ENCODE results near the gene SLC25A34. TPM values are rescaled to one million over a fixed set of nuclear protein-coding genes. Genes with fewer than 3 reads are reported as not detected.
A peak's percentile ranks its signal among the peaks of the same experiment; 100 is the strongest.

SLC25A34 gene
- total RNA-seq, 2 experiments from 2014 or later = 0.56 to 0.81 TPM

GRCh38 chr1:15738416-15739113, 2.5 kb downstream of the SLC25A34 start:
- Mint-ChIP-seq H3K4me3 (no peak overlapping the region), H3K27ac (no peak overlapping the region), H3K27me3 (no peaks in the 10 kb centered on the region), H3K36me3 (ENCODE audit: low read depth) (no peaks in the 10 kb centered on the region), H3K4me1 (ENCODE audit: low read depth) (peaks cover 6% of the 10 kb centered on the region), H3K9me3 (no peaks in the 10 kb centered on the region)
- ChIA-PET CTCF (interaction anchor here (0.7 to 1.6 kb wide), 2 partner anchors 53 kb away, joined by 3 to 4 read pairs; no protein-coding TSS in a partner anchor), POLR2A (interaction anchor here (0.6 kb wide), 1 partner anchor 141 kb away, joined by 3 read pairs; no protein-coding TSS in a partner anchor)
- no peak for DNase-seq
- intact Hi-C loops (cut with micrococcal nuclease) = no loop called here
- TF ChIP-seq, protein P1, sequence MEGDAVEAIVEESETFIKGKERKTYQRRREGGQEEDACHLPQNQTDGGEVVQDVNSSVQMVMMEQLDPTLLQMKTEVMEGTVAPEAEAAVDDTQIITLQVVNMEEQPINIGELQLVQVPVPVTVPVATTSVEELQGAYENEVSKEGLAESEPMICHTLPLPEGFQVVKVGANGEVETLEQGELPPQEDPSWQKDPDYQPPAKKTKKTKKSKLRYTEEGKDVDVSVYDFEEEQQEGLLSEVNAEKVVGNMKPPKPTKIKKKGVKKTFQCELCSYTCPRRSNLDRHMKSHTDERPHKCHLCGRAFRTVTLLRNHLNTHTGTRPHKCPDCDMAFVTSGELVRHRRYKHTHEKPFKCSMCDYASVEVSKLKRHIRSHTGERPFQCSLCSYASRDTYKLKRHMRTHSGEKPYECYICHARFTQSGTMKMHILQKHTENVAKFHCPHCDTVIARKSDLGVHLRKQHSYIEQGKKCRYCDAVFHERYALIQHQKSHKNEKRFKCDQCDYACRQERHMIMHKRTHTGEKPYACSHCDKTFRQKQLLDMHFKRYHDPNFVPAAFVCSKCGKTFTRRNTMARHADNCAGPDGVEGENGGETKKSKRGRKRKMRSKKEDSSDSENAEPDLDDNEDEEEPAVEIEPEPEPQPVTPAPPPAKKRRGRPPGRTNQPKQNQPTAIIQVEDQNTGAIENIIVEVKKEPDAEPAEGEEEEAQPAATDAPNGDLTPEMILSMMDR (IDR thresholded peaks at IDR 0.05) = no peak
- ATAC-seq = no peak

DNA sequence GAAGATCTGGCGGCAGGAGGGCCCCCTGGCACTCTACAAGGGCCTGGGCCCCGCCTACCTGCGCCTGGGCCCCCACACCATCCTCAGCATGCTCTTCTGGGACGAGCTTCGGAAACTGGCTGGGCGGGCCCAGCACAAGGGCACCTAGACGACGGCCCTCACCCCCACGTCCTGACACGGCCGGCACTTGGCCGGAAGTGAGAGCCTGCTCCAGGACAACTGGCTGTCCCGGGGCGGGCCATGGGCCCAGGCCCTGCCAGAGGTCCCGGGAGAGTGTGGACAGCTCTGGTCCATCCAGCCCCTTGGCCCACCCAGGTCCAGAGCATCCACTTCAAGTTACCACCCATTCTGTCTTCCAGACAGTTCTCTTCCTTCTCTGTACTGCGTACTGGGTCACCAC, 3.2 kb downstream of the SLC25A34 start:
- H3K27ac Mint-ChIP-seq = no peak overlapping the region
- no peaks in the 10 kb centered on the region for H3K27me3 Mint-ChIP-seq
- intact Hi-C loops (cut with micrococcal nuclease) = no loop called here
- TF ChIP-seq, protein P1 (IDR thresholded peaks at IDR 0.05) = no peak
- H3K36me3 Mint-ChIP-seq (ENCODE audit: low read depth) = no peaks in the 10 kb centered on the region
- H3K4me1 Mint-ChIP-seq (ENCODE audit: low read depth) = peaks cover 6% of the 10 kb centered on the region
- POLR2A ChIA-PET = interaction anchor here (0.6 kb wide), 1 partner anchor 140 kb away, joined by 3 read pairs; no protein-coding TSS in a partner anchor
- no peaks in the 10 kb centered on the region for H3K9me3 Mint-ChIP-seq
- no peak overlapping the region for H3K4me3 Mint-ChIP-seq
- CTCF ChIA-PET = interaction anchor here (1.6 kb wide), 1 partner anchor 52 kb away, joined by 4 read pairs; no protein-coding TSS in a partner anchor
- DNase-seq (no peak), ATAC-seq (no peak)

GRCh38 chr1:15739745-15740144, 3.7 kb downstream of the SLC25A34 start:
- TF ChIP-seq, protein P1 (IDR thresholded peaks at IDR 0.05) = no peak
- POLR2A ChIA-PET = no interaction called here
- DNase-seq = peak; percentile 9
- Mint-ChIP-seq H3K4me3 (no peak overlapping the region), H3K27ac (no peak overlapping the region), H3K9me3 (no peaks in the 10 kb centered on the region), H3K27me3 (no peaks in the 10 kb centered on the region), H3K36me3 (ENCODE audit: low read depth) (no peaks in the 10 kb centered on the region), H3K4me1 (ENCODE audit: low read depth) (peaks cover 6% of the 10 kb centered on the region)
- no peak for ATAC-seq
- CTCF ChIA-PET = interaction anchor here (0.8 to 2.0 kb wide), 3 partner anchors 9 to 52 kb away, joined by 3 to 5 read pairs (median 4); no protein-coding TSS in a partner anchor
- intact Hi-C loops (cut with micrococcal nuclease) = loop anchor here (10.0 kb wide), 1 partner anchor 145 kb away; no protein-coding TSS in a partner anchor

DNA sequence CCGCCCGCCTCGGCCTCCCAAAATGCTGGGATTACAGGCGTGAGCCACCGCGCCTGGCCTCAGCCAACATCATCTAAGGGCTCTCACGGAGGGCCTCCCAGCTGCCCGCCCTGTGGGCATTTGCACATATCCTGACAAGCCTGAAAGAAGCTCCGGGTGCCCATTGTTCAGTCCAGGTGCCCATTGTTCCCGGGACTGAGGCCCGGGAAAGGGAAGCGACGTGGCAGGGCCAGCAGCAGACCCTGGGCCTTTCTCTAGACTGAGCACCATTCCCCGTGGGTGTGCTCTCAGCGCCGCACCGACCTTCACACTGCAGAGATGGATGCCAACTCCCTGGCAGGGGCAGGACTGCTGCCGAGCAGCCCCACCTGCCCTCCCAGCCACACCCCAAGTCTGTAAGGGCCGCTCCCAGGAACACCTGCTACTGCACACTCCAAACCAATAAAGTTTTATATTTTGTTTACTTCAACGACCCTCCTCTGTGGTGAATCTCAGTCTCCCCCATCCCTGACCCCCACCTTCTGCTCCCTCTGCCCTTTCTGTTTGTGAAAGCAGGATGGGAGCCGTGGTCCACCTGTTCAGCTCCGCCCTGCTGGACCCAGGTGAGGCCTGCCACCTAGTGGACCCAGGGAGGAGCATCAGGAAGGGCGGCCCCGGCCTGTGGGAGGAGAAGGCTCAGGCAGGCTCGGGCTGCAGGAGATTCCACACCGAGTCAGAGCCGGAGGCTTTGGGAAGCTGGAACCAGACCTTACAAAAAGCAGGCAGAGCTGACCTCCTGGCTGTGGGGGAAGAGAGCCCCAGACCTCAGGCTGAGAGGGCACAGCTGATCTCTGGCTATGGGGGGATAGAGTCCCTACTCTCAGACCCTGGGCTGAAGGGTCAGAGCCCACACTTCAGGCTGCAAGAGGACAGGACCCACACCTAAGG, 5.1 kb downstream of the SLC25A34 start:
- H3K4me1 Mint-ChIP-seq (ENCODE audit: low read depth) = peaks cover 6% of the 10 kb centered on the region
- ChIA-PET CTCF (interaction anchor here (0.6 to 2.0 kb wide), 13 partner anchors 11 to 214 kb away, joined by 3 to 8 read pairs (median 3); partner anchors contain the start of gene DNAJC16), POLR2A (no interaction called here)
- H3K9me3 Mint-ChIP-seq = no peaks in the 10 kb centered on the region
- intact Hi-C loops (cut with micrococcal nuclease) = loop anchor here (10.0 kb wide), 1 partner anchor 146 kb away; no protein-coding TSS in a partner anchor
- H3K36me3 Mint-ChIP-seq (ENCODE audit: low read depth) = no peaks in the 10 kb centered on the region
- DNase-seq = peak; percentile 84
- peak; percentile 97 for ATAC-seq
- no peak overlapping the region for H3K4me3 Mint-ChIP-seq
- H3K27ac Mint-ChIP-seq = no peak overlapping the region
- TF ChIP-seq, protein P1 (IDR thresholded peaks at IDR 0.05) = peak; percentile 88
- H3K27me3 Mint-ChIP-seq = no peaks in the 10 kb centered on the region
